ENCODE results near the gene NUDCD3. TPM values are rescaled to one million over a fixed set of nuclear protein-coding genes. Genes with fewer than 3 reads are reported as not detected.

Gene NUDCD3
- total RNA-seq, 1 donor from 2014 or later = 39.3 TPM

GRCh38 chr7:44379366-44380188 lies 110.9 kb downstream of the NUDCD3 start:
- Histone ChIP-seq H3K4me1 (peaks cover 18 to 24% of the 10 kb centered on the region in 2 donors), H3K36me3 (peaks cover 0 to 3% of the 10 kb centered on the region in 2 donors), H3K27me3 (no peaks in the 10 kb centered on the region), H3K27ac (peak overlapping the region in 1 of 2 donors; percentile 88), H3K9me3 (no peaks in the 10 kb centered on the region), H3K4me3 (no peak overlapping the region)
- no peak for DNase-seq (ENCODE audit: low spot score in 2 of 2)
- no peak for TF ChIP-seq CTCF (IDR thresholded peaks at IDR 0.05)
- intact Hi-C loops (cut with DNase I) = loop anchor here (5.0 kb wide), 1 partner anchor 98 kb away; no protein-coding TSS in a partner anchor

GRCh38 chr7:44378744-44379143 lies 111.7 kb downstream of the NUDCD3 start:
- TF ChIP-seq CTCF (IDR thresholded peaks at IDR 0.05) = no peak
- intact Hi-C loops (cut with DNase I) = no loop called here
- H3K27ac ChIP-seq = no peak overlapping the region

GRCh38 chr7:44377681-44378421 lies 112.6 kb downstream of the NUDCD3 start:
- no peaks in the 10 kb centered on the region for H3K27me3 ChIP-seq
- DNase-seq (ENCODE audit: low spot score in 2 of 2) = no peak
- H3K4me1 ChIP-seq = peaks cover 6 to 7% of the 10 kb centered on the region in 2 donors
- H3K36me3 ChIP-seq = no peaks in the 10 kb centered on the region
- TF ChIP-seq CTCF (IDR thresholded peaks at IDR 0.05) = no peak
- no peak overlapping the region for H3K27ac ChIP-seq
- intact Hi-C loops (cut with DNase I) = no loop called here
- H3K4me3 ChIP-seq = no peak overlapping the region
- no peaks in the 10 kb centered on the region for H3K9me3 ChIP-seq

More at GRCh38 chr7:44378744-44379143, 111.7 kb downstream of the NUDCD3 start:
- DNase-seq (ENCODE audit: low spot score in 2 of 2) = no peak
- Histone ChIP-seq H3K9me3 (no peaks in the 10 kb centered on the region), H3K27me3 (no peaks in the 10 kb centered on the region), H3K4me1 (peaks cover 10 to 16% of the 10 kb centered on the region in 2 donors), H3K4me3 (no peak overlapping the region), H3K36me3 (no peaks in the 10 kb centered on the region)

GRCh38 chr7:44377134-44377463 lies 113.4 kb downstream of the NUDCD3 start:
- Histone ChIP-seq H3K9me3 (no peaks in the 10 kb centered on the region), H3K4me1 (no peaks in the 10 kb centered on the region)

More at GRCh38 chr7:44377134-44377463, 113.4 kb downstream of the NUDCD3 start:
- TF ChIP-seq CTCF (IDR thresholded peaks at IDR 0.05) = no peak
- intact Hi-C loops (cut with DNase I) = no loop called here
- H3K4me3 ChIP-seq = no peak overlapping the region
- DNase-seq (ENCODE audit: low spot score in 2 of 2) = no peak
- no peaks in the 10 kb centered on the region for H3K27me3 ChIP-seq
- H3K36me3 ChIP-seq = no peaks in the 10 kb centered on the region
- no peak overlapping the region for H3K27ac ChIP-seq

All from ascending aorta (tissue), 2 donors.